GM19023 (cell line): ENCODE data around the gene RASL10B.
"Not testable (repeated sequence)": the region's sequence is repeated elsewhere in the genome, so short reads cannot be mapped to it uniquely, and the experiment has no call there.

Experiments
- ATAC-seq: cut with Tn5 transposase; IDR thresholded peaks from one replicate; pipeline ENCODE4 v1.9.1; 2021; ENCODE audit warnings: mild to moderate bottlenecking, moderate library complexity; ENCODE audit not compliant: unreplicated experiment

RASL10B gene

GRCh38 chr17:35731239-35731916 lies at the start of gene RASL10B:
Gene RASL10B (plus strand): TSS chr17:35731639. CDS start chr17:35735185, 3,546 bp downstream.
- ATAC-seq = no peak

- ATAC-seq = no peak
Measured at GRCh38 chr17:35683591-35683990, 47.8 kb upstream of the RASL10B start.

- no peak for ATAC-seq
Measured at GRCh38 chr17:35684055-35684802, 47.2 kb upstream of the RASL10B start.

GRCh38 chr17:35692512-35693210 lies 38.8 kb upstream of the RASL10B start:
- no peak for ATAC-seq

- no peak for ATAC-seq
Measured at GRCh38 chr17:35693662-35694061, 37.8 kb upstream of the RASL10B start.

- ATAC-seq = no peak
Measured at GRCh38 chr17:35694906-35695305, 36.5 kb upstream of the RASL10B start.

GRCh38 chr17:35695613-35696012 lies 35.8 kb upstream of the RASL10B start:
- no peak for ATAC-seq

- no peak for ATAC-seq
Measured at GRCh38 chr17:35698800-35699199, 32.6 kb upstream of the RASL10B start.

- ATAC-seq = no peak
Measured at GRCh38 chr17:35700150-35700549, 31.3 kb upstream of the RASL10B start.

- ATAC-seq = no peak
Measured at GRCh38 chr17:35701491-35701890, 29.9 kb upstream of the RASL10B start.

GRCh38 chr17:35703308-35703707 lies 28.1 kb upstream of the RASL10B start:
- ATAC-seq = not testable (repeated sequence)

GRCh38 chr17:35705230-35705629 lies 26.2 kb upstream of the RASL10B start:
- ATAC-seq = no peak

GRCh38 chr17:35705705-35706104 lies 25.7 kb upstream of the RASL10B start:
- no peak for ATAC-seq

- no peak for ATAC-seq
Measured at GRCh38 chr17:35708149-35708548, 23.3 kb upstream of the RASL10B start.

GRCh38 chr17:35708951-35709350 lies 22.5 kb upstream of the RASL10B start:
- ATAC-seq = no peak

- ATAC-seq = no peak
Measured at GRCh38 chr17:35709874-35710273, 21.6 kb upstream of the RASL10B start.

- no peak for ATAC-seq
Measured at GRCh38 chr17:35710950-35711349, 20.5 kb upstream of the RASL10B start.

GRCh38 chr17:35713069-35713728 lies 18.2 kb upstream of the RASL10B start:
- ATAC-seq = no peak

- no peak for ATAC-seq
Measured at GRCh38 chr17:35714988-35715387, 16.5 kb upstream of the RASL10B start.

GRCh38 chr17:35715416-35715815 lies 16.0 kb upstream of the RASL10B start:
- ATAC-seq = no peak

- no peak for ATAC-seq
Measured at GRCh38 chr17:35716173-35716572, 15.3 kb upstream of the RASL10B start.
